Germinal center (tissue), 1 donor: ENCODE results near the gene FLII.
A peak's percentile ranks its signal among the peaks of the same experiment; 100 is the strongest.
"Not testable (repeated sequence)": the region's sequence is repeated elsewhere in the genome, so short reads cannot be mapped to it uniquely, and the experiment has no call there.

Source experiments
- DNase-seq: peaks from one replicate; pipeline ENCODE4 v3.0.0; 2012; ENCODE audit warnings: mixed read lengths, low spot score

FLII gene

GRCh38 chr17:18218756-18219415 lies 39.7 kb downstream of the FLII start:
- DNase-seq, result no peak

- DNase-seq, result peak; percentile 86
Observed at GRCh38 chr17:18217412-18218015, 41.0 kb downstream of the FLII start.

- DNase-seq, result not testable (repeated sequence)
Observed at GRCh38 chr17:18216906-18217305, 41.6 kb downstream of the FLII start.

GRCh38 chr17:18213666-18214270 lies 44.8 kb downstream of the FLII start:
- DNase-seq, result no peak

GRCh38 chr17:18208092-18208491 lies 50.4 kb downstream of the FLII start:
- DNase-seq, result no peak

GRCh38 chr17:18206962-18207361 lies 51.6 kb downstream of the FLII start:
- no peak for DNase-seq

- no peak for DNase-seq
Observed at GRCh38 chr17:18205861-18206260, 52.7 kb downstream of the FLII start.

- DNase-seq, result no peak
Observed at GRCh38 chr17:18203308-18203707, 55.2 kb downstream of the FLII start.

- DNase-seq, result no peak
Observed at GRCh38 chr17:18201108-18201507, 57.4 kb downstream of the FLII start.

- no peak for DNase-seq
Observed at GRCh38 chr17:18198530-18198929, 60.0 kb downstream of the FLII start.

GRCh38 chr17:18197535-18198194 lies 60.9 kb downstream of the FLII start:
- no peak for DNase-seq

GRCh38 chr17:18195246-18195645 lies 63.3 kb downstream of the FLII start:
- no peak for DNase-seq
